GM23338 (cell line): Measurements from ENCODE around the gene NOP10. TPM values are rescaled to one million over a fixed set of nuclear protein-coding genes. Genes with fewer than 3 reads are reported as not detected.
A peak's percentile ranks its signal among the peaks of the same experiment; 100 is the strongest.
"Not testable (repeated sequence)": the region's sequence is repeated elsewhere in the genome, so short reads cannot be mapped to it uniquely, and the experiment has no call there.

Source experiments
- ATAC-seq: fragments of 200-7000 bp; cut with Tn5 transposase; 3 replicates; pipeline ENCODE4 v1.9.1; 2020
- DNase-seq: peaks from one replicate; pipeline ENCODE4 v3.0.0-alpha.2; 2015; ENCODE audit warnings: low spot score
- H2AFZ ChIP-seq: fragments of 200-600 bp; sonication (generic); 2 replicates; pipeline ENCODE4 v1.8.0; 2016; ENCODE audit warnings: antibody characterized with exemption, mild to moderate bottlenecking, moderate library complexity
- H3F3A ChIP-seq: fragments of 200-600 bp; sonication (generic); replicated peaks from 2 replicates; pipeline ENCODE4 v1.8.0; 2017; ENCODE audit warnings: antibody characterized with exemption, mixed run types, low read depth
- H3K27ac ChIP-seq: fragments of 200-600 bp; sonication (generic); 2 replicates; pipeline ENCODE4 v1.6.1; 2016; ENCODE audit warnings: low read depth
- H3K27me3 ChIP-seq: fragments of 200-600 bp; sonication (generic); 2 replicates; pipeline ENCODE4 v1.8.0; 2016; ENCODE audit warnings: mild to moderate bottlenecking, mixed run types, moderate library complexity; ENCODE audit not compliant: insufficient read depth
- H3K36me3 ChIP-seq: fragments of 200-600 bp; sonication (generic); 2 replicates; pipeline ENCODE4 v1.8.0; 2016; ENCODE audit warnings: mild to moderate bottlenecking; ENCODE audit not compliant: insufficient read depth
- H3K4me1 ChIP-seq: fragments of 200-600 bp; sonication (generic); 2 replicates; pipeline ENCODE4 v1.8.0; 2016; ENCODE audit warnings: mild to moderate bottlenecking, moderate library complexity; ENCODE audit not compliant: insufficient read depth
- H3K4me2 ChIP-seq: fragments of 200-600 bp; sonication (generic); 2 replicates; pipeline ENCODE4 v1.7.1; 2017; ENCODE audit warnings: mixed run types
- H3K4me3 ChIP-seq: fragments of 200-600 bp; sonication (generic); 2 replicates; pipeline ENCODE4 v1.6.1; 2016; ENCODE audit warnings: mixed run types
- H3K79me2 ChIP-seq: fragments of 200-600 bp; sonication (generic); replicated peaks from 2 replicates; pipeline ENCODE4 v1.8.0; 2017; ENCODE audit warnings: mild to moderate bottlenecking; ENCODE audit not compliant: insufficient read depth
- H3K9me2 ChIP-seq: fragments of 200-600 bp; sonication (generic); 2 replicates; pipeline ENCODE4 v1.8.0; 2017; ENCODE audit not compliant: insufficient read depth
- H4K20me1 ChIP-seq: fragments of 200-600 bp; sonication (generic); replicated peaks from 2 replicates; pipeline ENCODE4 v1.8.0; 2017; ENCODE audit warnings: mild to moderate bottlenecking; ENCODE audit not compliant: insufficient read depth
- H3K27ac Mint-ChIP-seq: 2 replicates; pipeline ENCODE4 v1.8.0; 2020; ENCODE audit warnings: inconsistent platforms, mild to moderate bottlenecking, moderate library complexity, mixed read lengths
- H3K27me3 Mint-ChIP-seq: 3 replicates; pipeline ENCODE4 v1.8.0; 2022; ENCODE audit warnings: low read depth, mild to moderate bottlenecking, moderate library complexity, mixed read lengths, inconsistent platforms; ENCODE audit not compliant: insufficient read depth, poor library complexity
- H3K36me3 Mint-ChIP-seq: 3 replicates; pipeline ENCODE4 v1.8.0; 2021; ENCODE audit warnings: low read depth, mild to moderate bottlenecking, inconsistent platforms, moderate library complexity, mixed read lengths
- H3K4me1 Mint-ChIP-seq: 3 replicates; pipeline ENCODE4 v1.8.0; 2020; ENCODE audit warnings: mild to moderate bottlenecking, inconsistent platforms, mixed read lengths
- H3K4me3 Mint-ChIP-seq: 3 replicates; pipeline ENCODE4 v1.8.0; 2021; ENCODE audit warnings: moderate library complexity, mild to moderate bottlenecking, inconsistent platforms, mixed read lengths
- H3K9me3 Mint-ChIP-seq: 3 replicates; pipeline ENCODE4 v1.8.0; 2020; ENCODE audit warnings: moderate library complexity, mild to moderate bottlenecking, inconsistent platforms, mixed read lengths
- EZH2 ChIP-seq: fragments of 200-600 bp; sonication (generic); IDR thresholded peaks from one replicate; pipeline ENCODE4 v1.8.0; 2017; ENCODE audit warnings: antibody characterized with exemption, mild to moderate bottlenecking, low read depth; ENCODE audit not compliant: unreplicated experiment
- EZH2phosphoT487 ChIP-seq: fragments of 200-600 bp; sonication (generic); IDR thresholded peaks from one replicate; pipeline ENCODE4 v1.8.1; 2018; ENCODE audit warnings: antibody characterized with exemption; ENCODE audit not compliant: unreplicated experiment
- POLR2AphosphoS5 ChIP-seq: IDR thresholded peaks from 2 replicates; pipeline ENCODE4 v1.6.1; 2016; ENCODE audit warnings: antibody characterized with exemption, low read depth
- REST ChIP-seq: IDR thresholded peaks from one replicate; pipeline ENCODE4 v1.6.1; 2018; ENCODE audit warnings: antibody characterized with exemption; ENCODE audit not compliant: unreplicated experiment
- ZNF114 ChIP-seq: fragments of 250-450 bp; sonication (Bioruptor Pico); IDR thresholded peaks from 2 replicates; pipeline ENCODE4 v1.5.0; 2020; ENCODE audit warnings: mild to moderate bottlenecking, moderate library complexity
- polyA plus RNA-seq: library from polyadenylated mRNA; unstranded; fragments of >200 nt; fragmentation: Nextera tagmentation; extraction: Ambion mirVana; gene quantifications from 2 replicates; pipeline ENCODE4 v1.2.1, GENCODE V29; 2016
- total RNA-seq: library from RNA; depleted of rRNA; stranded (reverse); fragments of >200 nt; shearing (Covaris generic); gene quantifications from 2 replicates; pipeline ENCODE4 v1.2.3, GENCODE V29; 2014
- TF ChIP-seq, protein P1 (sequence below): IDR thresholded peaks from 2 replicates; pipeline ENCODE4 v1.6.1; 2016; ENCODE audit warnings: antibody characterized with exemption

Gene NOP10
- total and polyA plus RNA-seq, 2 experiments from 2014 or later = 417 to 718 TPM

DNA sequence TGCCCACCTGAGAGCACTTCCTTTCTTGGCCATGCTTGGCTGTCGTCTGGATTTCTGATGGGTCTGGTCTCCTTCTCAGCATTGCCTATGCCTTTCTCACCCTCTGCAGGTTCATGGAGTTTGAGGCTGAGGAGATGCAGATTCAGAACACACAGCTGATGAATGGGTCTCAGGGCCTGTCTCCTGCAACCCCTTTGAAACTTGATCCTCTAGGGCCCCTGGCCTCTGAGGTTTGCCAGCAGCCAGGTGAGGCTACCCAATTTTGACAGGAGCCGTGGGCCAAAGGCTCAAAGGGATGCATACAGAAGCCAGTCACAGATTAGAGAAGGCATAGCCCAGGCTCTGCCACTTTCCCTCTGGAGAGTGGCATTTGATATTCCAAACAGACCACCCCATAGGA lies 10.7 kb upstream of the NOP10 start:
- Histone ChIP-seq H4K20me1 (no peaks in the 10 kb centered on the region), H2AFZ (no peak overlapping the region), H3K36me3 (peaks cover 3% of the 10 kb centered on the region; the same call in 1 of the 2 replicates), H3K79me2 (no peaks in the 10 kb centered on the region), H3K4me2 (0 out of 2 replicates have a peak overlapping the region, but pooled peaks have one; percentile 20), H3K4me3 (no peak overlapping the region), H3F3A (no peaks in the 10 kb centered on the region), H3K9me2 (no peaks in the 10 kb centered on the region), H3K27me3 (no peaks in the 10 kb centered on the region), H3K27ac (no peak overlapping the region), H3K4me1 (0 out of 2 replicates have a peak, but pooled peaks cover 4% of the 10 kb centered on the region)
- Mint-ChIP-seq H3K27ac (no peak overlapping the region), H3K36me3 (peaks cover 39% of the 10 kb centered on the region), H3K4me3 (no peak overlapping the region), H3K4me1 (peaks cover 13% of the 10 kb centered on the region), H3K9me3 (no peaks in the 10 kb centered on the region; the same call in 2 of the 3 replicates), H3K27me3 (peaks cover 4% of the 10 kb centered on the region)
- TF ChIP-seq EZH2phosphoT487 (no peak), POLR2AphosphoS5 (no peak)
- TF ChIP-seq, protein P1, sequence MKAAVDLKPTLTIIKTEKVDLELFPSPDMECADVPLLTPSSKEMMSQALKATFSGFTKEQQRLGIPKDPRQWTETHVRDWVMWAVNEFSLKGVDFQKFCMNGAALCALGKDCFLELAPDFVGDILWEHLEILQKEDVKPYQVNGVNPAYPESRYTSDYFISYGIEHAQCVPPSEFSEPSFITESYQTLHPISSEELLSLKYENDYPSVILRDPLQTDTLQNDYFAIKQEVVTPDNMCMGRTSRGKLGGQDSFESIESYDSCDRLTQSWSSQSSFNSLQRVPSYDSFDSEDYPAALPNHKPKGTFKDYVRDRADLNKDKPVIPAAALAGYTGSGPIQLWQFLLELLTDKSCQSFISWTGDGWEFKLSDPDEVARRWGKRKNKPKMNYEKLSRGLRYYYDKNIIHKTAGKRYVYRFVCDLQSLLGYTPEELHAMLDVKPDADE = no peak
- ATAC-seq (peak; percentile 93), DNase-seq (peak; percentile 44)

- not testable (repeated sequence) for H3K4me3 Mint-ChIP-seq, H3K4me2 ChIP-seq, H3K9me2 ChIP-seq, ATAC-seq, H3K27ac Mint-ChIP-seq, DNase-seq, H3F3A ChIP-seq, H3K36me3 ChIP-seq, H3K27me3 Mint-ChIP-seq, H3K9me3 Mint-ChIP-seq, H3K4me3 ChIP-seq, H3K27ac ChIP-seq, H3K4me1 ChIP-seq, H2AFZ ChIP-seq, H3K27me3 ChIP-seq, H4K20me1 ChIP-seq, H3K79me2 ChIP-seq
- H3K36me3 Mint-ChIP-seq = peaks cover 34% of the 10 kb centered on the region
- H3K4me1 Mint-ChIP-seq = peaks cover 13% of the 10 kb centered on the region
Observed at GRCh38 chr15:34352996-34353395, 10.1 kb upstream of the NOP10 start.

- DNase-seq = no peak
- Histone ChIP-seq H2AFZ (no peak overlapping the region), H3K9me2 (no peaks in the 10 kb centered on the region), H3F3A (no peaks in the 10 kb centered on the region), H3K27me3 (no peaks in the 10 kb centered on the region), H3K4me3 (no peak overlapping the region), H3K79me2 (no peaks in the 10 kb centered on the region), H3K4me1 (0 out of 2 replicates have a peak, but pooled peaks cover 4% of the 10 kb centered on the region), H3K27ac (no peak overlapping the region), H3K4me2 (no peak overlapping the region), H3K36me3 (peaks cover 3% of the 10 kb centered on the region; the same call in 1 of the 2 replicates), H4K20me1 (no peaks in the 10 kb centered on the region)
- no peaks in the 10 kb centered on the region; the same call in 1 of the 3 replicates for H3K9me3 Mint-ChIP-seq
- peaks cover 12% of the 10 kb centered on the region for H3K27me3 Mint-ChIP-seq
- H3K4me1 Mint-ChIP-seq = peaks cover 18% of the 10 kb centered on the region
- no peak overlapping the region for H3K27ac Mint-ChIP-seq
- peaks cover 9% of the 10 kb centered on the region for H3K36me3 Mint-ChIP-seq
- H3K4me3 Mint-ChIP-seq = no peak overlapping the region
- no peak for ATAC-seq
- TF ChIP-seq ZNF114 (no peak), REST (no peak), EZH2phosphoT487 (no peak), EZH2 (no peak)
- TF ChIP-seq, protein P1 = no peak
Observed at GRCh38 chr15:34349769-34350168, 6.8 kb upstream of the NOP10 start.
